ENCODE measurements around the gene IQCE. TPM values are rescaled to one million over a fixed set of nuclear protein-coding genes. Genes with fewer than 3 reads are reported as not detected.

Gene IQCE
- total RNA-seq, 1 experiment from 2014 or later = 35.5 TPM

DNA sequence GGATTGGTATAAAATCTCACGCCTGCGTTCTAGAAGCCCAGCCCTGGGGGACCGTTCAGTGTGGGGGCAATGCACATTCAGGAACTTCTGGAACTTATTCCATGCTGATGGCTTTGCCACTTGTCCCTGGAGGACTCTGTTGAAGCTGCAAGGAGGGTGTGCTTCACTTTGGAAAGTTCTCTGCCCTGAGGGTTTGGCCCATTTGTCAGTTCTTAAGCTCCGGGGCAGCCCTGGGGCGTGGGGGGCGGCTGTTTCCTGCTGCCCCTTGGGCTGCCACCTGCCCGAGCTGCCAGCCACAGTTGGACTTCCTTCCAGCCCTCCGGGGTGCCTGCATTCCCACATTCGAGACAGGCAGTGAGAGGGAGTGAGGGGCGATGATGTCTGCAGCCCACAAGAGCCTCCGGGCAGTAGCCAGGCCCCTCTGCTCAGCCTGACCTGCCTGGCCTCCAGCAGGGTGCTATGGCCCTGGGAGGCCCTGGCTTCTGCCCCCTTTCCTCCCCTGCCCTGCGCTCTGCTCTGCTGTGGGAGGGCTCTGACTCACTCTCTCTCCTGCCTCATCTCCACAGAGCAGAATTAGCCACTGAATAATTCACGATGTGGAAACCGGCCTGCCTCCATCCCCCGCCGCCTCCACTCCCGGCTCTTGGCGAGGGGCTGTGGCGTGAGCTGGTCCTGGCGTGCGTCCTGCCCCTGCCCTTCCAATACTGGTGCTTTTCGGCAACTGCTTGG is 74.9 kb downstream of the IQCE start:
- DNase-seq (ENCODE audit: low spot score) = peak; percentile 89

DNA sequence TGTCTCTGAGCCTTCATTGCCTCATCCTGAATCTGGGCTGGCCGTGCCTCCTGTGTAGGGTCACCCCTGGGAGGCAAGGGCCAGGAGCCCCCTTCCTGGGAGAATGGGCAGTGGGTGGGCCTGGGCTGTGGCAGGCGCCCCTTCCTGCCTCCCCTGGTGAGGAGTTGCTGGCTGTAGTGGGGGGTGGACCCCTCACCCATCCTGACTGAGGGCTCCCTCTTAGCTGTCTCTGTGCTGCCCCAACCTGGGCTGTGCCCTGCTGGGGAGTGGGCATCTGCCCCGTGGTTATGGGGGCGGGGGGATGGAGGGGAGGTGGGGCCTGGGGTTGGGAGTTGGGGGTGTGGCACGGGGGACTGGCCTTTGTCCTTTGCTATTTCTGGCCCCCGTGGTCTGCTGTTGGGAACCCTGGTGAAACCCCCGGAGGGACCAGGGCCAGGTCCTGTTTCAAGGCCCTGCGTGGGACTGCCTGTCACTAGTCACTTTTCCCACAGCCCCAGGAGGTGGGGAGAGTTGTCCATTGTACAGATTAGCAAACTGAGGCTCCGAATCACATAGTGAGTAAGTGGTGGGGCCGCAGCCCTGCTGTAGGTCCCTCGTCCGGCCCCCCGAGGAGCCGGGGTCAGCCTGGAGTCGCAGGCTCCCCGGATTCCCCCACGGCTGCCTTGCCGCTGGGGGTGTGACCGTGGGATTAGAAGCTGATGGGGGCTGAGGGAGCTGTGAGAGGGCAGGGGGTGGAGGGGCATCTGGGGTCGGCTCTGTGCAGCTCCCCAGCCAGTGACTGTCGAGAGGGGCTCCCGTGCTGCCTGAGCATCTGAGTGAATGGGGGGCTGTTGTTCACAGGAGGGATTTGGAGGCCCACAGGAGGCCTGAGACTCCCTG is 75.7 kb downstream of the IQCE start:
- no peak for DNase-seq (ENCODE audit: low spot score)

DNA sequence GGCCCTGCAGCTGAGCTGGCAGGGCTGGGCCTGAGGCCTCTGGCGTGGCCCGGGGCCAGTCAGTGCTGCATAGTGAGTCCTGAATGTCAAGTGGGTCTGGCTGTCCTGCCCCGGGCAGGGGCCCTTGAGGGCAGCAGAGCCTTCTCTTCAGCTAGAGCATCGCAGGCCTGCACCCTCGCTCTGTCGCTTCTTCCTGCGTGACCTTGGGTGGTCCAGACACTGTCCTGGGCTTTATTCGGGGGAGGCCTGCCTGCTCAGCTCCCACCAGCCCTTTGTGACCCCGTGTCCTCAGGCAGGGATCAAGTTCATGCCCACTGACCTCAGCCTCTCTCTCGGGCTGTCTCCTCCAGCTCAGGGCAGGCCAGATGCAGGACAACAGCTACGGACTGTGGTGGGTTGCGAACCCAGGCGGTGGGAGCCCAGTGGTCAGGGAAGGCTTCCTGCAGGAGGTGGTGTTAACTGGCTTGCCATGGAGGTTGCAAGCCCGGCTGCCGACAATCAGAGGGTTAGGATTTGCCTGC is 76.4 kb downstream of the IQCE start:
- DNase-seq (ENCODE audit: low spot score) = no peak

DNA sequence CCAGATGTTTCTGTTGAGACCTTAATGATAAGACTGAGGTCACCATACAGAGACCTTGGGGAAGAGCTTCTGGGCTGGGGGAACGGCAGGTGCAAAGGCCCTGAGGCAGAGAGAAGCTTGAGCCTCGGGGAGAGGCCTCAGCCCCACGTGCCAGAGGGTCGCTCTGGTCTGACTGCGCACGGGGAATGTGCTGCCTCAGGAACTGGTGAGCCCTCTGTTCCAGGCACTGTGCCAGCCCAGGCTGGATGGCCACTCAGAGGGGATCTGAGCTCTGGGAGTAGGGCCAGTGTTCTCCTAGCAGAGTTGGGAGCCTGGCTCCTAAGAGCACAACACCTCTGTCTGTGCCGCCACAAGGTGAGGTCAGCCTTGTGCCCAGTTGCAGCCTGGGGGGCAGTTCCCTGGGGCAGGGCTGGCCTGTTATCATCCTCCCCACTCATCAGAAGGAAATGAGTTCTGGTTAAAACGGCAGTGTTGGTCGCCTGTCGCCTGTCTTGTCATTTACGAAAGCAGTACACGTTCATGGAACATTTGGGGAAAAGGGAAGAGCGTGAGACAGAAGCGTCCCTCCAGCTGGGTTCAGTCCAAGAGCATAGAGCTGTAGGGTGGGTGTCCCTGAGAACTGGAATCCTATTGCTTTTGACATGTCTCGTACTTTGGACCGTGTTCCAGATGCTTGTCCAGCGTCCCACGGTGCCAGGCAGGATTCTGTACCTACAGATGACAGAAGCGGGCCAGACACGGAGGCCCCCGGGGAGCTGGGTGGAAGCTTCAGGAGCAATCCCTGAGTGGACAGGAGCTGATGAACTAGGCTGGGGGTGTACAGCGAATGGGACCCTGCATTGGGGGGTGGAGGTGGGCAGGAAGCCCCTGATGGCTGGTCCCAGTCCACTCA is 77.3 kb downstream of the IQCE start:
- no peak for DNase-seq (ENCODE audit: low spot score)

DNA sequence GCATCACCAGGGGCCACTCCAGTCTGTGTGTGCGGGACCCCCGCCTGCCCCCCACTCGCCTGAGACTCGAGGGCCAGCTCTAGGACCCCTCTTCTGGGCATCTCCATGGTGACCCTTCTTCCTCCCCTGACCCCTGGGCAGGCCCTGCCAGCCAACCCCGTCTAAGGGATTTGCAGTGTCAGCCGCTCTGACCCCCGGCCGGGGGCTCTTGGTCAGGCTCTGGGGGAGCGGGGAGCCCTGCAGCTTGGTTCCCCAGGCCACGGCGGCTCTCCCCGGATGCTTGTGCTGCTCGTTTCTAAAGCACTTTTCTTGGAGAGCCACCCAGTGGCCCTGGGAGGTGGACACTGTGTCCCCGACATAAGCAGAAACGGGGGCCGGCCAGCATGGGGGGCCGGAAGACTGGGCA is 78.3 kb downstream of the IQCE start:
- DNase-seq (ENCODE audit: low spot score) = no peak

DNA sequence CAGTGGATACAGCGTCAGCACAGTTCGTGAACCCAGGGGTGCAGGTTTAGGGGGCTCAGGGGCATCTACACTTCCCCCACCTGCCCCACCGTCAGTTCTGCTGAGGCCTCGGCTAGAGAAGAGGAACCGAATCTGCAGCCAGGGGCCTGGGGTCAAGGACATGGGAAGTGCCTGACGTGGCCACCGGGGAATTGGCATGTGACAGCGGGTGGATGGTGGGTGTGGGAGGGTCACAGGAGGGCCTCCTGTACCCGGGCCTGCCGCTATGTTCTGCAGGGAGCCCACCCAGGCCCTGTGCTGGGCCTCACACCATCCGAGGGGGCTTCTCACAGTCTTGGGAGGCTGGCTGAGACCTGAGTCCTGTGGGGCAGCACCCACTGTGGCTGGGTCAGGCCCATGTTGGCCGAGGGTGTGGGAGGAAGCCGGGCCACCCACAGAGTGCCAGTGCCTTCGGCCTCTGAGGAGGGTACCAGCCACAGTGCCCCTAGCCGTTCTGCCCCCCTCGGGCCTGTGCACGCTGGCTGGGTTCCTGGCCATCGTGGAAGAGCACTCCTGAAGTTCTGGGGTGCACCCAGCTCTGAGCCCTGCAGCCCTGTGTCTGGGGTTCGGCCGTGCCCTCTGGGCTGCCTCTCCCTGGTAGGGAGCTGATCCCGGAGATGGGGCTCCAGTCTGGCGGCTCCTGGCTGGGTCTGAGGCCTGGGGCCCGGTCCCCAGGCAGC is 78.9 kb downstream of the IQCE start:
- DNase-seq (ENCODE audit: low spot score) = no peak

DNA sequence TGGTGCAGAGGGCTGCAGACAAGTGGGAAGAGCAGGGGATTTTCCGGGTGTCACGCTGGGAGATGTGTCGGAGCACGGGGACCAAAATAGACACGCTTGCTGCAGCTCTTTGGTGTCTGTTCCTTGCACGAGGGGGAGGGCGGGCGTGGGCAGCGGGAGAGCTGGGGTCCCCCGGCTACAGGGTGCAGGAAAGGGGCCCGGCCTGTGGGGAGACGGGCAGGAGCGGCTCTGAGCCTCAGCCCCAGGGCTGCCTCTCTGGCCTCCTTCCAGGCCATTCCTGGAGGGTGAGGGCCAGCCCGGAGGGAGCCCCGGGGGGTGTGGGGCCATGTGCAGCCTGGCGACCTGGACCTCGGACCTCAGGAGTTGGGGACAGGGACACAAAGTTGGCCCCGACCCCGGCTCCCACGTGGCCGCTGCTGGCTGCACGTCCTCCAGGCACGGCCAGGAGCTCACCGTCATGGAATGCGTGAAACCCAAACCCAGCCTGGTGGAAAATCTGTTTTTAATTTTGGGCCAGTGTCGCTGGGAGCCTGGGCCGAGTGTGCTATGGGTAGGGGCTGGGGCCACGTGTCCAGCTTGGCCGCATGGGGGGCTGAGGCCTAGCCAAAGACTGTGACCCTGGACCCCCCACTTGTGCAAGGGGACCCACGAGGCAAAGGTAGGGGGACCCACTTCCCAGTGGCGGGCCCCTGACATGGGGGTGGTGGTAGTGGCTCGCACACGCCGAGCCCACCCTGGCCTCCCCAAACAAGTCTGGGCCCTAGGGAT is 79.6 kb downstream of the IQCE start:
- DNase-seq (ENCODE audit: low spot score) = peak; percentile 44

DNA sequence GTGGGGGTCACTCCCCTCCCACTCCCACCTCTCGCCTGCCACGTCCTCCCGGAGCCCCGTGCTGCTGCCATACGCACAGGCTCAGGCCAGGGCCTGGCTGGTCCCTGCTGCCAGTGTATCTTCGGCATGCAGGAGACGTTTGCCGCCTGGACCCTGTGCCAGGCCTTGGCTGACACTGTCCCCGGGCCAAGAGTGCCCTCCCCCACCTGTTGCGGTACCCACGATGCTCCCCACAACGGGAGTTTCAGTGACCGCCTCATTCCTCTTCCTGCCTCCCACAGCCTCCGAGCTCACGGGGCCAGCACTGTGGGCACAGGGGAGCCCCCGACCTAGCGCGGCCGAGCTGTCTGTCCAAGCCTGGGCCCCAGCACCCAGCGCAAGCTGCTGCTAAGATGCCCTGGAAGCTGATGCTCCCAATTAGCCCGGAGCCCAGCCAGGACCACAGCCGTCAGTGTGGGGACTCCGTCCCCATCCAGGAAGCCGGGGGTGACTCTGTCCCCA is 80.5 kb downstream of the IQCE start:
- DNase-seq (ENCODE audit: low spot score) = no peak

DNA sequence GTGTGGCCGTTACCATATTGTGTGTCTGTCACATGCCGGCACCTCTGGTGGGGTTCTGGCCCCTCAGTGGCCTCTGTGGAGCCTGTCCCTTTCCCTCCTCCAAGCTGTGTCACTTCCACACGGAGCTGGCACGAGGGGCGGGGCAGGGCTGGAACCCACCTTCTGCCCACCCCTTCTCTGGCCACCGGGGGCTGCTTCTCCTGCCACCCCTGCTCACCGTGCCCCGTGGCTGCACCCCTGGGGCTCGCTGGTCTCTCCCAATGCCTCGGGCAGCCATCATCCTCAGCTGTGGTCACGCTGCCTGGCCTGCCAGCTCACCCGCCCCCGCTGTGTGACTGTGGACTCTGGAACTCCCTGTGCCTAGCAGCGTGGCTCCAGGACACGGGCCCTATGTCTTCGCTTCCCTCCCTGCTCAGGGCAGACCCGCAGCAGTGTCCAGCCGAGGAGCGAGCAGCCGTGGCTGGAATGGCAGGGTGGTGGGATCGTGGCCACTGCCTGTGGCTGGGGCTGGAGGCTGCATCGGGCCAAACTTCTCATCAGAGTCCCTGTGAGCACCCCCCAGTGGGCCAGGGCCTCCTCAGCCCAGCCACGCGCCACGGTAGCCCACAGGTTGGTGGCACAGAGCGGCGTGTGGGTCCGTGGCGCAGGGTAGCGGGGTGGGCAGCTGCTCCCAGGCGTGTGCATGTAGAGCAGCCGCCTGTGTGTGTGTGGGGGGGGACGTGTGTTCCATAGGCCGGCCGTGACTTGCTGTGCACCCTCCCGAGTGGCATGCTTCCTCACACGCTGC is 81.1 kb downstream of the IQCE start:
- DNase-seq (ENCODE audit: low spot score) = no peak

DNA sequence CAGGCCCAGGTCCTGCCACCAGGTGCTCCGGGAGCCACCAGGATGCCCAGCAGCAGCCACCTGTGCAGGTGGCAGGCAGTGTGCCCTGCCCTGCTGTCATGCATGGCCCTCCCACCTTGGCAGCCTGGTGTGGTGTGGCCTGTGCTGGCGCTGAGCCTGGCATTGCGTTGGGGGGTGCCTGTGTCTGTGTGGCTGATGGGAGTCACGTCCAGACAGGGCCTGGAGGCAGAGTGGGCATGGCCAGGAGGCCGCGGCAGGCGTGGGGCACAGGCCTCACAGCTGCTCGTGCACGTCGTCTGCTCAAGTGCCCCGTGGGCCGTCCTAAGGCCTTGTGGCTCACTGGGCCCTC is 81.7 kb downstream of the IQCE start:
- DNase-seq (ENCODE audit: low spot score) = peak; percentile 49

DNA sequence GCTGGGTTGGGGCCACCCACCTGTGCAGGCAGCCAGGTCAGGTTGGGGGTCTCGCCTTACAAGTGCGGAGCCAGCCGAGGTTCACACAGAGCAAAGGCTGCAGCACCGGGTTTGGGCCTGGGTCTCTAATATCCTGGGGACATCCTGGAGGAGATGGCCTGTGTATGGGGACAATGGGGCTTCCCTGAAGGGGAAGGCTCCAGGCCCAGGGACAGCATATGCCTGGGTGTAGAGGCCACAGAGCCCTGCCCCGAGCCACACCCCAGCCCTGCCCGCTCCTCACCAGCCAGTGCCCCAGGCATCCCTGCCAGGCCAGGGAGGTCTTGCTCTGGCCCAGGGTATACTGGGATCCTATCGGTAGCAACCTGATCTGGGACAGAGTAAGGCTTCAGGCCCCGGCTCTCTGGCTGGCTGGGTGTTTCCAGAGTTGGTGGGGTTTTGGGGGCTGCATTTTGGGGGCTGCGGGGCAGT is 82.1 kb downstream of the IQCE start:
- peak; percentile 60 for DNase-seq (ENCODE audit: low spot score)

DNA sequence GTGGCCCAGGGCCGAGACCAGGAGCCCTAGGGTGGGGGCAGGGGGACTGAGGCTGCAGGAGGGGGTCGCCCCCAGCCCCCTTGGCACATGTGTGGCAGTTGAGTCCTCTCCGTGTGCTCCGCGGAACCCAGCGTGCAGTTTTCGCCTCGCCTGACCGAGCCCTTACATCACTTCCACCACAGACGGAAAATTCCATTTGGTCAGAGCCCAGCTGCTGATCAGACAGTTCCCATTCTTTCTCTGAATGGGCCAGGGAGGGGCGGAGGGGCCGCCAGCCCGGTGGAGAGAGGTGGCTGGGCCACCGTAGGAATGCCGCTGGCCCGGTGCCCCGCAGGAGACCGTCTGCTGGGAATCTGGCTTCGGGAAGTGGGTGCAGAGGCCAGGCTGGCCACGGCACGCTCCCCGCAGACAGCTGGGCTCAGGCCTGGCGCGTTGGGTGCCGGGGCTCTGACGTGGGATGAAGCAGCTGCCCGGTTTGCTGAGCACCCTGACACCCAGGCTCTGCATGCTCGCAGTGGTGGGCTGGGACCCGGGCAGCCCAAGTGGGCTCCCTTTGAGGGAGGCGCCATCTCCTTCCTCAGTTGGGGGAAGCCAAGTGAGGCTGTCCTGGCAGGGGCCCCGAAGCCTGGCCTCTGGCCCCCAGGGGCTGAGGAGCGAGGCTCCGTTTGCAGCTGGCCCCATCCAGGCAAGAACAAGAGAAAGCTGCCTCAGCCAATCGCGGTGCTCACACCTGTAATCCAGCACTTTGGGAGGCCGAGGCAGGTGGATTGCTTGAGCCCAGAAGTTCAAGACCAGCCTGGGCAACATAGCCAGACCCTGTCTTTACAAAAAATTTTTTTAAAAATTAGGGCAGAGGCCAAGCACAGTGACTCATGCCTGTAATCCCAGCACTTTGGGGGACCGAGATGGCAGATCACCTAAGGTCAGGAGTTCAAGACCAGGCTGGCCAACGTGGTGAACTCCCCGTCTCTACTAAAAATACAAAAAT is 82.9 kb downstream of the IQCE start:
- DNase-seq (ENCODE audit: low spot score) = peak; percentile 95

DNA sequence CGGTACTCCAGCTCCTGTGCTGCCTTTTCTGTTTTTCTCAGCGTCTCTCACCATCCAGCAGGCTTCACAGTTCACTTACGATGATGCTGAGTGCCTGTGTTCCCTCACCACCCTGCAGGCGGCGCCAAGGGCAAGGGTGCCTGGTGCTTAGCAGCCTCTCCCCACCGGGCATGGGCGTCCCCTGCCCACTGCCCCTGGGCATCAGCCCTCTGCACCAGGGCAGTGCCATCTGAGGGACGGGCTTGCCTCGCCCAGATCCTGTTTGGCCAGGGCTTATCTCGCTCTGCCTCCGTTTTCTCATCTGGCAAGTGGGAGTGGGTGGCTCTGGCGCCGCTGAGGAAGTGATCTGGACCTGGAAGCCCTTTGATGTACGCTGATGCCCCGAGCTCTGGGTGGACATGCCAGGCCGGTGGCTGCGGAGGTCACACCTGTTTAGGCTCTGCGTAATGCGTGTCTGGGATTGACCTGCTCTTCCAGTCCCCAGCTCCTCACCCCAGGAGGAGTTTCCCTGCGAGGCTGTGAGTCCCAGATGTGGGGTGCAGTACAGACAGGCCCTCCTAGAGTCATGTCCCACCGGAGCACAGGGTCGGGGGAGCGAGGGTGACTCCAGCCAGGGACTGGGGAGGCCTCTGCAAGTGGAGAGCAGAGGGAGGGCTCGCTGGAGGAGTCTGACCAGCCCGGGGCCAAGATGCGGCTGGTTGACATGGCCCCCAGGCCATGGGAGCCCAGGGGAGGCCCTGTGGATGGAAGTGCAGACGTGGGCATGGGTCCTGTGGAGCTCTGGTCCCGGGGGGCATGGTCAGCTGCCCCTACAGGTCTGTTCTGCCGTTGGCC is 84.8 kb downstream of the IQCE start:
- DNase-seq (ENCODE audit: low spot score) = no peak

DNA sequence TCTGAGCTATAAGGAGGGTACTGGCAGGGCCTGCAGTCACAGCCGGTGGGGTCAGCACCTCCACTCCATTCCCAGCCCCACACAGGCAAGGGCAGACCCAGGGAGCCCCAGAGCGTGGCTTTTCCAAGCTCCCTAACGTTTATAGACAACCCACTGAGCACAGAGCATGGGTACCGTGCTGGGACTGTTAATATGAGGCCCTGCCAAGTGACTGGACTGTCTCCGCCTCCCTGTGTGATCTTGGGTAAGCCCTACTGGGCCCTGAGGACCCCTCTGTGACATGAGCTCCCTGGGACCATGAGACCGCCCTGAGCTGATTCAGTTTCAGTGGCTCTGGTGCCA is 85.4 kb downstream of the IQCE start:
- DNase-seq (ENCODE audit: low spot score) = no peak

DNA sequence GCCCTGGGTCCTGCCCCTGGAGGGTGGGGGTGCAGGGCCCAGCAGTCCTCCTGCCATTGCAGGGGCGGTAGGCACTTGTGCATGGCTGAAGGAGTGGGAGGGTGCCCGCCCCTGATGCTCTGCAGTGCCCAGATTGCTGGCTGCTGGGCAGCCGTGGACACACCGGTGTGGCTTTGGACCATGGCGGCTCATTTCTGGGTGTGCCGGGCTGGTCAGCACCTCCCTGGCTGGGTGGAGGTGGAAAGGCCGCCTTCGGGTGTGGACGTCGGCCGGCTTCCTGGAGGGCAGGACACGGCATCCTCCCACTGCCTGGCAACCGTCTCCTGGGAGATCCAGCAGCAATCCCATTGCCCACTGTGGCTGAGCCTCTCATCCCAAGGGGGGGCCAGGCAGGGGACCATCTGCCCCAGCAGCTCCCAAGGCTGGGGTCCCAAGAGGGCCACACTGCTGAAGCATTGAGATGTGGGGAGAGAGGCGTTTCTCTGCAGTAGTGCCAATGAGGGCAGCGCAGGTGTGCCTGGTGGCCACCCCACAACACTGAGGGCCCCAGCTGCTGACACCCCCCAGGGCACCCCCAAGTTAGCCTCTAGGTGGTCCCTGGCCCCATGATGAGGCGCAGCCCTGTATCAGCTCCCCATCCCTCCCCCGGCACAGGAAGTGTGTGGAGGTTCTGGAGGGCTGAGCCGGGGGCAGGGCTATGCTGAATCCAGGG is 85.9 kb downstream of the IQCE start:
- DNase-seq (ENCODE audit: low spot score) = peak; percentile 49

DNA sequence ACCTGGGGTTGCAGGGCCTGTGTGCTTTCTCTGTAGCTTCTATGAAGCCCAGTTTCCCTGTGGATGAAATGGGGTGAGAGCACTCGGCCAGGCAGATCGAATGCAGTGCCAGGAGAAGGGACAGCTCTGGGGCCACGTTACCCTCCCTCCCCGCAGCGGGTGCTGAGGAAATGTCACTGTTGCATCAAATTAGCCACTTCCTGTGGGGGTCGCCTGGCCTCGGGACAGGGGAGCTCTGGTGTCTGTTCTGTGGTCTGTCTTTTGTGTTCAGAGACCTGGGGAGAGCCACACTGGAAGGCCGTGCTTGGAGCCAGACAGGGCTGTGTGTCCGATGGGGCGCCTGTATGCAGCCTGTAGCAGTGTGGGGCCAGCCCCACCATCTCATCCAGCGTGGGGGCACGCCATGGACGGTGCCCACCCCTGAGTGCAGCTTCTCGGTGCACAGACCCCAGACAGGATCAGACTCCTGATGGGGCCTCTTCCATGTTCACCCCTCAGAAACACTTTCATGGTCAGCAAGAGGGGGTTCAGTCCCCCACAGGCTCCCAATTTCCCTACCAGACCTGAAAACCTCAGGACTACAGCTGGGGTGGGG is 86.6 kb downstream of the IQCE start:
- peak; percentile 51 for DNase-seq (ENCODE audit: low spot score)
